ENCODE measurements around the gene SLC41A3. TPM values are rescaled to one million over a fixed set of nuclear protein-coding genes. Genes with fewer than 3 reads are reported as not detected.

SLC41A3 gene
- polyA plus RNA-seq, 2 of the 4 experiments (the other 2 are of a cell fraction), result 18.9 to 24.2 TPM

DNA sequence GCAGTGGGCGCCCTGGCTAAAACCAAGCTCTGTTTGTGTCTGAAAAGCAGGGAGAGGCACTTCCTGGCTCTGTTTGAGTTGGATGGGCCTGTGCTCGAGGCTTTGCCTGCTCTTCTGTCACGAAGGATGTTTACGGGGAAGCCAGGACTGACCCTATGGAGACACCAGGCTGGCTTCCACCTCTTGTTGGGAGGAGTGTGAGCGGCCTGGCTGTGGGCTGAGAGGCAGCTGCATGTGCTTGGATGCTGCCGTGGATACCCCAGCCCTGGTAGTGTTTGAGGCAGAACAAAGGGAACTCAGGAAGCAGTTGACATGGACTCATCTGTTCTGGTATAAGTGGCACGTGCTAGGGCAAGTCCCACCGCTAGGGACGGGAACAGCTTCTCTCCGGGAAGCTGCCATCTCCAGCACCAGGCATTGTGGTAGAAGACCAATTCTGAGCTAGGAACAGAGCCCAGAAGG is 17.6 kb upstream of the SLC41A3 start:
- Histone ChIP-seq H3K9me3 (no peaks in the 10 kb centered on the region), H3K4me3 (no peak overlapping the region), H3K4me1 (no peaks in the 10 kb centered on the region), H3K27ac (no peak overlapping the region), H3K4me2 (no peak overlapping the region)
- DNase-seq (ENCODE audit: low read depth in 1 of 2, low spot score in 1 of 2) (no peak), FAIRE-seq (no peak), ATAC-seq (no peak)
- no peak for TF ChIP-seq POLR2AphosphoS2 (conservative IDR thresholded peaks at IDR 0.05; ENCODE audit: low read length)
- no peak for TF ChIP-seq EP300 (IDR thresholded peaks at IDR 0.05)
- no peak for TF ChIP-seq POLR2A (IDR thresholded peaks at IDR 0.05; ENCODE audit: low read length)
- TF ChIP-seq BCL3 (IDR thresholded peaks at IDR 0.05), result no peak
- no peak for TF ChIP-seq ZSCAN20 (CRISPR knock-in tag; IDR thresholded peaks at IDR 0.05)
- TF ChIP-seq PHF8 (IDR thresholded peaks at IDR 0.05; ENCODE audit: borderline replicate concordance, low read depth), result no peak
- no peak for TF ChIP-seq TFCP2L1 (CRISPR knock-in tag; IDR thresholded peaks at IDR 0.05)
- no peak for TF ChIP-seq CBX2 (IDR thresholded peaks at IDR 0.05; ENCODE audit: borderline replicate concordance, low read depth)
- no peak for TF ChIP-seq RCOR1 (IDR thresholded peaks at IDR 0.05; ENCODE audit: low read depth, low read length)
- no peak for TF ChIP-seq PBX3 (IDR thresholded peaks at IDR 0.05)
- no peak for TF ChIP-seq HDAC2 (IDR thresholded peaks at IDR 0.05)
- TF ChIP-seq HMGXB4 (CRISPR knock-in tag; IDR thresholded peaks at IDR 0.05; ENCODE audit: borderline replicate concordance), result no peak
- TF ChIP-seq RAD21 (conservative IDR thresholded peaks at IDR 0.05 in 1 of 2, IDR thresholded peaks at IDR 0.05 in 1 of 2), result no peak
- no peak for TF ChIP-seq CHD2 (IDR thresholded peaks at IDR 0.05; ENCODE audit: low read length, partially characterized antibody)
- TF ChIP-seq, protein P1, sequence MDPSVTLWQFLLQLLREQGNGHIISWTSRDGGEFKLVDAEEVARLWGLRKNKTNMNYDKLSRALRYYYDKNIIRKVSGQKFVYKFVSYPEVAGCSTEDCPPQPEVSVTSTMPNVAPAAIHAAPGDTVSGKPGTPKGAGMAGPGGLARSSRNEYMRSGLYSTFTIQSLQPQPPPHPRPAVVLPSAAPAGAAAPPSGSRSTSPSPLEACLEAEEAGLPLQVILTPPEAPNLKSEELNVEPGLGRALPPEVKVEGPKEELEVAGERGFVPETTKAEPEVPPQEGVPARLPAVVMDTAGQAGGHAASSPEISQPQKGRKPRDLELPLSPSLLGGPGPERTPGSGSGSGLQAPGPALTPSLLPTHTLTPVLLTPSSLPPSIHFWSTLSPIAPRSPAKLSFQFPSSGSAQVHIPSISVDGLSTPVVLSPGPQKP (IDR thresholded peaks at IDR 0.05; ENCODE audit: low read depth, low read length), result no peak
- POLR2A ChIA-PET, result no interaction called here
- WGBS (ENCODE audit: missing lambda C conversion rate), result 77% methylated on average over 7 of the region's 10 CpGs
- CTCF ChIA-PET, result interaction anchor here (0.5 kb wide), 1 partner anchor 95 kb away, joined by 4 read pairs; no protein-coding TSS in a partner anchor

DNA sequence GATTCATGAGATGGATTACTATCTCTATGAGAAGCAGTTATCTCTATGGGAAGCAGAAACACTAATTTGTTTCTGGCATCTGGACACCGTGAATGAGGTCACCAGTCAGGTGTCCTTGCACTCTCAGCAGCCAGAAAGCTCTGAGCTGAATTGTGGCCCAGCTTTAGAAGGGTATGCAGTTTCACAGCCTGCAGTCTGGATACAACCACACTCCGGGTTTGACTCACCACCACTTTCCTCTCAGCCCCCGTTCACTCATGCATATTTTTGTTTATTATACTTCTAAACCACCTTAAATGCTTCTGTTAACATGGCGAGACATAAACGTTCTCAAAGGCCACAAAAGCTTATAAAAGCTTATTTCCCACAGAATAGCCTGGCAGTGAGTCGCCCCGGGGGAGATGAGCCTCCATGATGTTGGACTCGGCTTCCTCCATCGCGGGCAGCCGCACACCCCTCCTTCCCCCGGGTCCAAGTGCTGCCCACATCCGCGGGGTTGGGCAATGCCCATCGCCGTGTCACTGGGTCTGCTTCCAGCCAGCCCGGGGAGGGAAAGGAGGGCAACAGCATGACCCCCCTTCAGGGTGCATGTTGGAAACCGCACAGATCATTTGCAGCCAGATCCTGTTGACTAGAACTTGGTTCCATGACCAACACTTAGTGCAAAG is 16.8 kb upstream of the SLC41A3 start:
- Histone ChIP-seq H3K9me3 (no peaks in the 10 kb centered on the region), H3K4me3 (no peak overlapping the region), H3K27ac (no peak overlapping the region), H3K4me2 (no peak overlapping the region), H3K4me1 (no peaks in the 10 kb centered on the region)
- POLR2A ChIA-PET, result no interaction called here
- no peak for FAIRE-seq
- ATAC-seq, result no peak
- WGBS (ENCODE audit: missing lambda C conversion rate), result 62% methylated on average over 14 of the region's 18 CpGs
- CTCF ChIA-PET, result no interaction called here
- DNase-seq (ENCODE audit: low read depth in 1 of 2, low spot score in 1 of 2), result no peak
- TF ChIP-seq RAD21 (conservative IDR thresholded peaks at IDR 0.05 in 1 of 2, IDR thresholded peaks at IDR 0.05 in 1 of 2), result no peak
- no peak for TF ChIP-seq EP300 (IDR thresholded peaks at IDR 0.05)
- TF ChIP-seq BCL3 (IDR thresholded peaks at IDR 0.05), result no peak
- TF ChIP-seq JUNB (IDR thresholded peaks at IDR 0.05), result no peak
- no peak for TF ChIP-seq MYC (IDR thresholded peaks at IDR 0.05; ENCODE audit: borderline replicate concordance, low read length)
- TF ChIP-seq EHF (CRISPR knock-in tag; IDR thresholded peaks at IDR 0.05), result no peak
- TF ChIP-seq HOXB5 (CRISPR knock-in tag; IDR thresholded peaks at IDR 0.05), result no peak
- no peak for TF ChIP-seq HOXB13 (CRISPR knock-in tag; IDR thresholded peaks at IDR 0.05; ENCODE audit: low read depth)
- TF ChIP-seq KDM5A (IDR thresholded peaks at IDR 0.05), result no peak
- TF ChIP-seq ZNF302 (CRISPR knock-in tag; IDR thresholded peaks at IDR 0.05), result no peak
